HG02970 (cell line): ENCODE results near the gene BCAR3.

Source experiments
- ATAC-seq: cut with Tn5 transposase; IDR thresholded peaks from one replicate; pipeline ENCODE4 v1.9.1; 2021; ENCODE audit warnings: mild to moderate bottlenecking, moderate library complexity, moderate number of reproducible peaks; ENCODE audit not compliant: unreplicated experiment, low FRiP score

BCAR3 gene

DNA sequence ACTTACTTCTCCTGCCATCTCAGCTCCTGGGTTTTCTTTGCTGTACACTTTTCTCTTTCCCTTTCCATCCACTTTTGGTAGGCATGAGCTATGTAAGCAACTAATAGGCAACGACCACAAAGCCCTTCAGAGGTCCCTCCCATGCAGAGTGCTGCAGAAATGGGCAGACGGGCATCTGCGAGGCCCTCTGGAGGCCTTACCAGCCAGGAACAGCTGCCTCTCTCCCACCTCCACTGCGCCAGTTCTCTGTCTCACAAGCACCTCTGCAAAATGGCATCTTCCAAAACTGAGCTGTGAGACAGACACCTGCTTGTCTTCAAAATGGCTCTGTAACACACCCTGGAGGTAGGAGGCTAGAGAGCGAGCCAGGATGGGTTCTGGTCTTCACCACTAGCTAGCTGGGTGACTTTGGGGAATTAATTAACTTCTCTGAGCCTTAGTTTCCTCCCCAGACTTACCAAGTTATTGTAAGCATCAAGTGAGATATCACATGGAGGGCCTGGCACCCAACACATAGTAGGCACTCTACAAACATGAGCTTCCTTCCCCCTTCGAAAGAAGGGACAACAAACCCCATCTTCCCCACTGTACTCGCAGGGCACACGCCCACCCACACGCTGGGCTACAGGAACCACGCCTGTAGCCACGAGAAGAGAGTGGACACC lies 62.0 kb downstream of the BCAR3 start:
- ATAC-seq = no peak

DNA sequence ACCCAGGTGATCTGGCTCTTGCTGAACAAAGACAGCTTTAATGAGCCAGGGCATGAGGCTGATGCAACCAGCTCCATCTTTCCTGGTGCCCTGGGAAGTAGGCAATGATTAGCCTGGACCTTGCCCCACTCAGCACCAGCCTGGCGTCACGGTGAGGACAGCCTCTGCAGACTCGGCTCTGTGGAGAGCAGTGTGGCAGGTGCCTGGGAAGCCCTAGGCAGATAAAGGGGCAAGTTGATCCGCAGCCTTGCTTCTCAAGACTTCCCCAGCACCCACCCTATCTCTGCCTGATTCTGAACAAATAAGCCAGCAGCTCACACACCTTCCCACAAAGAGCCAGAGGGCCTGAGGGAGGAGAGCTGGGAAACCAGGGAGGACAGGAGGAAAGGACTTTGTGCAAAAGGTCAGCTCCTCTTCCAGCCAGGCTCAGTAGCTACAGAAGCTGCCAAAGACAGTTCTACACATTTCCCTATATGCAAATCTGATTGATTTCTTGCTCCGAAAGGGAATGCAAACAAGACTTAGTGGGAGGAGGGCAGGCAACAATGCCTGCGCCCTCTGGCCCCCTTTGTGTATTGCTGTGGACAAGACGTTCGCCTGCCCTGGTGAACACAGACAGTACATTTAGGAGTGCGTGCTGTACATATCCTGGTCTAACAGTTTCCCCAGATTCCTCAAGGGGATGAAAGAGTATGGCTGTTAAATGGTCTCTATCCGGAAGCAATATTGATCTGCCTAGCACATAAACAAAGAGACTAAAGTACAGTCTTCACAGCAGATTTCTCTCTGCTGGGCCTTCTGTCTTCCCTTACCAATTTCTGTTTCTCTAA lies 63.8 kb downstream of the BCAR3 start:
- no peak for ATAC-seq

DNA sequence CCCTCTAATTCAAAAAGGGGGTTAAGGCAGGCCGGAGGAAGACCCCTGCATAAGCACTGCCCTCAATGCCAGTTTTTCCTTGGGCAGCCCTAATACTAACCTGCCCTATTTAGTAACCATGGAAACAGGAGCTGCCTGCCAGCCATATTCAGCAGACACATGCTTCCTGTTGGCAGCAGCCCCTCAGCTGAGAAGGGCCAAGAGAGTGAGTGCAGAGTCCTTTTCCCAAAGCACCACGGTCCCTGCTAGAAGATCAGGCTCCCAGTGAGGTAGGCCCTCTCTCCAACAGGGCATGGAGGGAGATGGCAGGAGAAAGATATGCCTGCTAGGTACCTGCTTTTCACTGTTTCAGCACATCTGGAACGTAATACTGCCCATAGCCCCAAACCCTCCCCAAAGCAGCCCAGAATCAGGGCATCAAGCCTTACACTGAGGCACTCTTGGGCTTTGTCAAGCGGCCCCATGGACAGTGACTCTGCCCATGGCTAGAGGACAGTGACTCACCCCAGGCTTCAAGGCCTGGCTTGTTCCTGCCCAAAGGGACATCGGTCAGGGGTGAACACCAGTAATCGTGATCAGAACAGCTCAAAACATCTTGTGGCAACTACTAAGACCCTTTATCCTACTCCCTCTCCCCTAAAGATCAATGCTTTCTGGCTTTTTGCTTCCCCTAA lies 64.5 kb downstream of the BCAR3 start:
- no peak for ATAC-seq

DNA sequence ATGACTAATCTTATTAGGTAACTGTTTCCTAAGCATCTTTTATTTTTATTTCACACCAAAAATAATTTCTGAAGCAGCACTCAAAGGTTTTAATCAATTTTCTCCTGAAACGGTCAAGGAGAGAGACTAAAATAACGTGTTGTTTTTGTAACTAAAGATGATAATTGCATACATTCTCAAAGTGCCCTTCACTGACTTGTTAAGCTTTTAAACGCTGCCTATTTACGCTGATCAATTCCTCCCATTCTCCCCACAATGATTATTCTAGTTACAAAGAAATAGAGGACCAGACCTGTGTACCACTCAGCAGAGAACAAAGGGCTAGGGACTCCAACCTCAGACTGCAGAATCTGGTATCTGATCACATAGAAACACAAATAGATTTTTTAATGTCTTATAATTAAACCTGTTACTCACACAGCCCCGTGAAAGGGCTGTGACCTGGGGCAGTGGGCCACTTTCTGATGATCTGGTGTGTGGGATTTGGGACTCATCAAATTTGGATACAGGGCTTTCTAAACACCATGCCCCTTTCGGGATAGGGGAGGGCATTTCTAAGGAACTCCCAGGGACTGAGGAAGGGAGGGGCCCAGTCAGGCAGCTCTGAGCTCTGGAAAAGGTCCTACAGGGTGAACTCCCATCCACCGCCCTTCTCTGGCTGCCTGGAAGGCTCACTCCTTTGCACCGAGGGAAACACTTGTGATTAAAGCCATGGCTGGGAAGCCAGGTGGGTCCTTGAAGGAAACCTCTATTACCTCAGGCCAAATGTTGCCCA lies 65.2 kb downstream of the BCAR3 start:
- ATAC-seq = no peak

DNA sequence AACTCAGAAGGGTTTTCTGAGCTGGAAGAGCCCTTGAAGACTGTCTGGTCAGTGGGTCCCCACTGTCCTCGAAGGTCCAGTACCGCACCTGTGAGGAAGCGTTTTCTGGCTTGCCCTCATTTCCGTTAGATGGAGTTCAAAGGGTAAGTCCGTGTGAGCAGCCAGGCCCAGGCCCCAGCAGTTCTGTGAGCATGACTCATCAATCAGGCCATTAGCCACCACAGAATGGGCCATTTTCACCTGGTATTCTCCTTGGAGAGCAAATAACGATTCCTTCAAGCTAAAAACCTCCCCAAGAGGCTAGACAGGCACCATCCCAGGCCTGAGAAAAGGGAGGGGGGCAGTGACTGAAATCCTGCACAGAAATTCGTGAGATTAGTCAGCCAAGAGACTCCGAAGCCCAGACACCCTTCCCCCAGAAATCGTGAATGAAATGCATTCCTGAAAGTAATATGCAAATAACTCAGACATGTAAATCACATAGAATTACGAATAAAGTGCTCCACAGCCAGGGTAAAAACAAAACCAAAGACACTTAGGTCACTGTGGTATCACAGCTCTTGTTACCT lies 66.0 kb downstream of the BCAR3 start:
- ATAC-seq = peak; percentile 69

DNA sequence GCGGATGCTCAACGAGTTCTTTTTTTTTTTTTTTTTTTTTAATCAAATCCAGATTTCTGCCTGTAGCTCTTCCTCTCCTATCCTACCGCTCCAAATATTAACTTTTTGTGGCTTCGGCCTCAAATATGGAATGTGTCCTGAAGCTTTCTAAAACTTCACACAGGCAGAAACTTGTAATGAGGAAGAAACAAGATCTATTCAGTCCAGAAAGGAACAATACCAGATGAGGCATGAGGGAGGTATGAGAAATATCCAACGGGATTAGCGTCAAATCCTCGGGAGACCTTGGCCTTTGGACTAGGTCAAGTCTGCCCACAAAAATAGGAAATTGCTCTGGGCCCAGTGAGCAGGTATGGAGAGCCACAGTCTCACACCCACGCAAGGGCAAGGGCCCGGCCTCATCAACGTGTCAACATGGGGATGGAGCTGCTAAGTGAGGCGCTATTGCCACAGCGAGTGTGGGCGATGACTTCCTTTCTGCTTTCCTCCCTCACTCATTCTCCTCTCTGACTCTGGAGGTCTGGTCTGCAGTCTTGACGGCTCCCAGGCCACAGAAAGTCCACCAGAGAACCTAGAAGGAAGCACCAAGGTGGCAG lies 66.6 kb downstream of the BCAR3 start:
- peak; percentile 30 for ATAC-seq

DNA sequence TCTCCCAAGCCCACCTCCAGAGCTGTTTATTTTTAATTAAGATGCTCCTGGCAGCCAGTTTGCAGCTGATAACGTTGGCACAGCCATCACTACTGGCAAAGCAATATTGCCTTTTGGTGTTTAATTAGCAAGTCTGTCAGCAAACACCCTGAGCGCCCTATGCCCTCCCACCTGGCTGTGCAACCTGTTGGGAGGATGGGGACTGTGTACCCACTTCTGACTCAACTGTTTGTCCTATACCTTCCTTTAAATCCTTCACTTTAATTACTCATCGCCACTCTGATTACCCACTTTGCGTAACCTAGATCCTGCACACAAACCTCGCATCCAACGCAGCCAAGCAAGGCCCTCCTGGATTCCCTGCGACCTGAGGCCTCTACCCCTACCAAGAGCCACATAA lies 67.1 kb downstream of the BCAR3 start:
- no peak for ATAC-seq

DNA sequence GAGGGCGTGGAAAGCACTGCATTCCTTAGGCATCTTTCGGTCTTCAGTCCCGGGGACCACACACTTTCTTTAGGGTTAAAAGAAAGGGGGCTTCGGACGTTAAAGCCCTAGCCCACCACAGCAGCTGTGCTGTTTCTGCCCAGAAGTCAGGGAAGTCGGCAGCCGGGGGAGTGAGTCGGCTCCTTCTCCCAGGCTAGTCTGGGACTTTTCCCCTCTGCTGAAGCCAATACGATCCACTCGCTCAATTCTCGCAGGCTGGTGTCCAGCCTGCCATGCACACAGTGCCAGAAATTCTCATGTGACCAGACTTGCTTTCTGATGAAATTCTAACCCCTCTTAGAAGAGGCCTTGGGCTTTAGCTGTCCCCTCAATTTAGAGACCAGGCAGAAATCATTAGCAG lies 67.7 kb downstream of the BCAR3 start:
- no peak for ATAC-seq

DNA sequence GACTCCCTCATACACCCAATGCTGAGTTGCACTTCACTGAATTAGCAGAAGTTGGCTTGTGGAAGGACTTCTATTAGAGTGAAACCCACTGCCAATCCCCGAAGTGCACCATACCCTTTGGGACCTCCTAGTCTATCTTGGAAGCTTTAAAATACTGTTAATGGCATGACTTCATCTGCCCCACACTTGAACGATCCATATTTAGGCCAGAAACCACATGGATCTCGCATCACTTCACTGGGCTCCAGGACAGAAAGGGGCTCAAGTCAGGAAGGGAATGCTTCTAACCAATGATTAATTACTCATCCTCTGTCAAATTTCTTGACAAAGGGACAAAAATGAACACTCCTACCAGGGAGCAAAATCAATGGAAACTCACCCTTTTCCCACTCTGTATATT lies 69.1 kb downstream of the BCAR3 start:
- ATAC-seq = no peak

DNA sequence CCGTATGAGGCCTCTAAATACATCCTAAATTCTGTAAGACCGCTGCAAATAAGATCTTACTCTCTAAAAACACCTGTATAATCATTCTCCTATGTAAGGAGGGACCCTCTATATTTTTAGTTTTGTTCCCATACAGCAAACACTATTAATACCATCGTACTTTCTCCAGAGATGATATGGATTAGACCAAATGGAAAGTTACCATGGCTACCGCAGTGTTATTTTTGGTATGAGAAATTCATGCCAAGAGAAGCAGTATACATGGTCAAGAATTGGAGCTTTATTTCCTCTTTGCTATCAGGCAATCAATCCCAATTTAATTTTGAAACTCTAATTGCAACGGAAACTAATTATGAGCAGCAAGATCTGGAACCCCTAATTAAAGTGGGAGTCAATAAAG lies 70.0 kb downstream of the BCAR3 start:
- no peak for ATAC-seq

DNA sequence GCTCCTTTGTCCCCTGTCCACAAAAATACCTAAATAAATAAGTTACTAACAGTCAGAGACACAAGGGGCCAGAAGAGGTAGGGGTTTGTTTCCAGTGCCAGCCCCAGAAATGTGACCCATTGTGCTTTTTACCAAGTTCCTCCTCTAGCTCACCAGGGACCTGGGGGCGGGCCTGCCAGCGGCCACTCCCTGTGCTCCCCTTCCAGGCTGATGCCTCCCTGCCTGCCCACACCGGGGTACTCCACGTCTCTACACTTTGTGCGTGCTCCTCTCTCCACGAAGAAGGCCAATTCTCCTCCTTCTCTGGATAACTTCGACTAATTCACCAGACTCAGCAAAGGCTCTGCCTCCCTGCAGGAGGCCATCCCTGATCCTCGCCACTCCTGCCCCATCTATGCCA lies 72.1 kb downstream of the BCAR3 start:
- ATAC-seq = no peak

DNA sequence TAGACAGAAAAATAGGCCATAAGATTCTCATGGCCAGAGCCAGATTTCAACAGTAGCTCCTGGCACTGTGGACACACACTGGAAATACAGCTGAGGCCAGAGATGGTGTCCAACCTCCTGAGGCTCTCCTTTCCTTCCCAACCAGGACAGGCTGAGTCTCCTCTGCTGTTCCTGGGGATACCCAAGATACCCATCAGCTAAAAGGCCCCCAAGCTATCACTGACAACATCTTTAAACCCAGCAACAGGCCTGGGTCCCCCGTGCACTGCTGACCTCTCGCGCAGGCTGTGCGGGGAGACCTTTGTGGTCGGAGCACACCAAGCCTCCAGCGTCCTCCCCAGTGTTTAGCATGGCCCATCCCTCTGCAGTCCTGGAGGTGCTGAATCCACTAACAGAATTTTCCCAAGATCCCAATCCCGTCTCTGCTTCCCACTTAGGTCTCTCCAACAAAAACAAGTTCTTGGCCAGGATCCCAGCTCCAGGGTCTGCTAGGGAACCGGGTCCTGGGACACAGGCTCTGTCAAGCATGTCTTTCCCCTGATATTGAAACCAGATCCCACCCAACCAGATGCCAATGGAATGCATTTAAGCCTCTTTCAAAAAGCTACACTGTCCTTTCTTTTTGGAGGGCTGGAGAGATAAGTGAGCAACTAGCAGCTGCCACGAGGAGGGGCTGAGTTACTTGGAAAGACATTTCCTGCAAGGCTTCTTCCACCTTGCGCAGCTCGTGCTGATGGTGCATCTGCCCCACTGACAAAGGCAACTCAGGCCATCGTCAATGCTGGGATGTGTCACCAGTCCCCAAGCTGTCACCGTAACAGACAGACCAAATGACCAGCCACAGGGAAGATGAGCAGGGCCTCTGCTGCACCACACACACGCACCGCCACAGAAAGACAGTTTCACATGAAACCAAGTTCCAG lies 73.2 kb downstream of the BCAR3 start:
- no peak for ATAC-seq

DNA sequence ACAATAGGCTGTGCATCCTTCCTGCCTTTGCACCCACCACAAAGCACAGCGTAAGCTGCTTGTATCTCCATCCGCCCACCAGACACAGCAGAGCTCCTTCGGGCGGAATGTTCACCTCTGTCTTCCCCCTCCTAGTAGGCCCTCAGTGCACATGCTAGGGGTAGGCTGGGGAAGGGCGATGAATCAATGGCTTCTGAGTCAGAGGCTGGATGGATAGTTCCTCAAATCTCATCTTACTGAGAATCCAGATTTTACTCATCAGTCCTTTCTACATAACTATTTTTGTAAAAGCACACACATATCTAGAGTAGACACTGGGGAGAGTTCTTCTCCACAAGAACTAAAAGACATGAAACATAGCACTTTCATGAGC lies 73.8 kb downstream of the BCAR3 start:
- ATAC-seq = peak; percentile 85

DNA sequence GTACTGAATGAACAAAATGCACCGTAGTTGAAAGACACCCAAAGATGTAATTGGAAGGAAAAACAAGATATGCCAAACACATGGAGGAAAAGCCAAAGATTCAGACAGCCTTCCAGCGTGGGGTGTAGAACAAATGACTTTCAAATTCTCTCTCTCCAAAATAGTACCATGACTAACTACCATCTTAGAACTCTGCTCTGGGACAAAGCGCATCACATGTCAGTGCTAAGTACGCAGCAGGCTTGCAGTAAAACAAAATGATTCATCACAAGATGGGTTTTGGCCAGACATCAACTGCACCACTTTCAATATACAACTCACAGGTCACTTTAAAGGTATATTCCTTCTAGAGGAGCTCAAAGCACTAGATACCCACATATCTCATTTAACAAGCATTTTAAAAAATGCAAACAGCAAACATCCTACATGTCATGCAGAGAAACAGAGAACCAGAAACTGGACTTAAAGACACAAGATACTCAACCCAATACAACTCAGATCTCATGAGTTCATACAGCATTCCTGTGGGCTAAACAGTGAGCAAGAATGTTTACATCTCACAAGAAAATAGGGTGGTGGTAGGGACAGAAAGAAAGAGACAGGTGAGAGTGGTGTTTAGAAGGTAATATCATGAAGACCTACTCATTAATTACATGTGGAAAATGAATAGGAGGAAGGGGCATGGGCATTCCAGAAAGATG lies 75.7 kb downstream of the BCAR3 start:
- no peak for ATAC-seq

DNA sequence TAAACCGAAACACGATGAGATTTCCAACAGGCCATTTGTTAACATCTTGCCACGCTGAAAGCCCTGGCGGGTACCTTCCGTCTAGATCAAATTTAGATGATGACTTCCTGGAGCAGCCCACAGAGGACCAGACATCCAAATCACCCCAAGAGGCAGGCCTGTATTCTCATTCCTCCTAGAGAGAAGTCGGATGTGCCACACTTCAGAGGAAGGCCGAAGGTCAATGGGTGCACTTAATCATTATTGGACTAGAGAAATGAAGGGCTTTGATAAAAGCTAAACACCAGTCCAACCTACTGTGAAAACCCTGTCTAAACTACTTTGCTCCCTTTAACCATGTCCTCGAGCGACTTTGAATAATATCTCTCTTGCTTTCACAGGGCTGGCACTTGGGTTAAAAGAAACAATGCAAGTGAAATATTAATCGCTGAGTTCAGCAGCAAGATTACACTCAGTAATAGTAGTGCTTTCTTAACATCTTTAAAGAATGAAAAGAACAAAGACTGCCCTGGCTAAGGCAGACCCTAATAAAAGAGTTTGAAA lies 76.5 kb downstream of the BCAR3 start:
- ATAC-seq = no peak

DNA sequence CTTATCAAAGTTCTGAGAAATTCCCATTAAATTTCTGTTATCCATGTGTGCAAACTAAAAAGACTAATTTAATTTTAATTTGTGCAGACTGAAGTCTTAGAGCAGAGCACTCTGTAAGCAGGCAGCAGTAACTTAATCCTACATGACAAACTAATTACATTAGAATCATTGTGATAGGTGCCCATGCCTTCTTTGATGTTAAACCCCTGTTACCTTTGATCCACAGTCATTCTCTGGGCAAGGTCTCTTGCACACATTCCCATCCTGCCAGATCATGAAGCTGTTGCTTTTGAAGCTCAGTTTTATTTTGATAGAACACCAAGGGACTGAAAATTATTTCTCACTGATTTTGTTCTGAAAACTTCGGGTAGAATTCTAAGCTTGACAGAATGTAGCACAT lies 77.2 kb downstream of the BCAR3 start:
- no peak for ATAC-seq

DNA sequence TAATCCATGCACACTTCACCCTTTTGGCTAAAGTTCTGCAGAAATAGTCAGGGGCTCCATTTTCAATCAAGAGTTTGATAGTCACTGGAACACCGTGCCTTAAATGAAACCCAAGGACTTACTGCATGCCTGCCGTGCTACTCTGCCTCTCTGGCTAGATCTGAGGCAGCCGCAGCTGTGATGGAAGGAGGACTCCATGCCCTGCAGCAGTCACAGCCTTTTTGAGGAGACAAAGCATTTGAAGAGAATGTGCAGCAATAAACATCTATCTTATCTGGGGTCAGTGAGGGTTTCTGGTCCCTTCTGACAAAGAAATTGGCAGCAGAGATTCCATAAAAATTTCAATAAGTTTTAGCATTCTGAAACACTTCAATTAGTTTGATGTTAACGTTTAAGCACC lies 78.0 kb downstream of the BCAR3 start:
- no peak for ATAC-seq

DNA sequence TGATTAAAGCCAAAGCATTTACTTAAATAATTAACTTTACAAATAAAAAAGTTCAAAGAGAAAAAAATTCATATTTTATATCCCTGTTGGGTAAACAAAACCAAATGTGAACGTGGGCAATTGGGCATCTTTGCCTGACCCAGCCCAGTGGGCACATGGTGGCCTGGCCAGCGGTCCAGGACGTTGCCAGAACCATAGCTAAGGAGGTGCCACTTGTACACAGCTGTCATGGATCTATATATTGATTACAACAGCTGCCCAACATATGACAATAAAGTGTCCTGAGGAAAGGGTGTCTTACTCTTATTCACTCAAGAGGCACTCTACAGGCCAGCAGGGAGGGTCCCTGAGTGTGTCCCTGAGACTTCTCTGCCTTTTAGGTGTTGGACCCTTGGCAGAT lies 78.5 kb downstream of the BCAR3 start:
- ATAC-seq = no peak
